ENCODE measurements around the gene TMCC1. TPM values are rescaled to one million over a fixed set of nuclear protein-coding genes. Genes with fewer than 3 reads are reported as not detected.

The TMCC1 gene
- total RNA-seq, 4 donors from 2014 or later: 4.1 to 21.8 (median 14.5) TPM

DNA sequence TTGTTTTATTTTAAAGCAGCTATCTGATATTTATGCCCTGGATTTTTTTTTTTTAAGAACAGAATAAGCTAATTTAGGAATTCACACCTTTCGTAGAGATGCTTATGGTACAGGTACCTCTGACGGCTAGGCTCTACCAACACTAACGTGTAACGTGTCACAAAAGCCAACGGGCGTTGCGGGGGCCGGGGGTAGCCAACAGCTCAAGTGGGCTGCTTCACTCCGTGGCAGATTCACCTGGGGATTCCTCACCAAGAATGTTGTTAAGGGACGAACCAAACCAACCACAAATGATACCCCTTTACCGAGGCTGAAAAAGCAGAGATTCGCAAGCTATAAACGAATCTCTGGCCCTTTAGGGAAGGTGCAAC lies 1.0 kb downstream of the TMCC1 start:
- peak overlapping the region; percentile 72 to 96 (median 84) for H3K4me3 ChIP-seq
- H3K36me3 ChIP-seq: no peaks in the 10 kb centered on the region
- H3K27ac ChIP-seq: peak overlapping the region; percentile 92 to 98 (median 94)
- in situ Hi-C loops (cut with MboI; ENCODE audit: low pct_ligation_motif_present in 1 of 4, low pct_unique_long_range_greater_than_20kb in 1 of 4, low sequenced_read_pairs in 3 of 4): no loop called here
- no peak for TF ChIP-seq POLR2A (IDR thresholded peaks at IDR 0.05)
- TF ChIP-seq, protein P1, sequence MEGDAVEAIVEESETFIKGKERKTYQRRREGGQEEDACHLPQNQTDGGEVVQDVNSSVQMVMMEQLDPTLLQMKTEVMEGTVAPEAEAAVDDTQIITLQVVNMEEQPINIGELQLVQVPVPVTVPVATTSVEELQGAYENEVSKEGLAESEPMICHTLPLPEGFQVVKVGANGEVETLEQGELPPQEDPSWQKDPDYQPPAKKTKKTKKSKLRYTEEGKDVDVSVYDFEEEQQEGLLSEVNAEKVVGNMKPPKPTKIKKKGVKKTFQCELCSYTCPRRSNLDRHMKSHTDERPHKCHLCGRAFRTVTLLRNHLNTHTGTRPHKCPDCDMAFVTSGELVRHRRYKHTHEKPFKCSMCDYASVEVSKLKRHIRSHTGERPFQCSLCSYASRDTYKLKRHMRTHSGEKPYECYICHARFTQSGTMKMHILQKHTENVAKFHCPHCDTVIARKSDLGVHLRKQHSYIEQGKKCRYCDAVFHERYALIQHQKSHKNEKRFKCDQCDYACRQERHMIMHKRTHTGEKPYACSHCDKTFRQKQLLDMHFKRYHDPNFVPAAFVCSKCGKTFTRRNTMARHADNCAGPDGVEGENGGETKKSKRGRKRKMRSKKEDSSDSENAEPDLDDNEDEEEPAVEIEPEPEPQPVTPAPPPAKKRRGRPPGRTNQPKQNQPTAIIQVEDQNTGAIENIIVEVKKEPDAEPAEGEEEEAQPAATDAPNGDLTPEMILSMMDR (IDR thresholded peaks at IDR 0.05): no peak
- TF ChIP-seq EP300 (IDR thresholded peaks at IDR 0.05; ENCODE audit: low read depth): no peak
- no peak for TF ChIP-seq POLR2AphosphoS5 (IDR thresholded peaks at IDR 0.05)
- WGBS, 2 donors (ENCODE audit: low coverage in 1 of 2): 5 to 17% methylated on average over 2 to 13 of the region's 13 CpGs
- H3K4me1 ChIP-seq: peaks cover 21 to 37% (median 31%) of the 10 kb centered on the region in 4 donors
- H3K9me3 ChIP-seq: no peaks in the 10 kb centered on the region
- DNase-seq: no peak
- intact Hi-C loops (cut with DNase I; ENCODE audit: low total_unique reads): no loop called here
- no peaks in the 10 kb centered on the region for H3K27me3 ChIP-seq

DNA sequence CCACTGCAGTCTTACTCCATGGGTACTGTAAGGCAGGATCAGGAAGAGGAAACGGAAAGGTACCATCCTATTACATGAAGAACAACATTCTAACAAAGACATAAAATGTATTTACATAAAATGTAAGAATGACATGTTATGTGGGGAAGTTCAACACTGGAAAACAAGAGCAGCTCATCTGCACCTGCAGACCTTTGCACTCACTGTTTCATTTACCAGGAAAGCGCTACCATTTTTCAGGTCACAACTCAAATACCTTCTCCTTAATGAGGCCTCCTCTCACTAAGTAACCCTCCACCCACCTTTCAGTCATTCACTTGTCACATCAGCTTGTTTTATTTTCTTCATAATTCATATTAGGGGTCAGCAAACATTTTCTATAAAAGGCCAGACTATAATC lies 2.6 kb downstream of the TMCC1 start:
- H3K36me3 ChIP-seq: no peaks in the 10 kb centered on the region
- intact Hi-C loops (cut with DNase I; ENCODE audit: low total_unique reads) (no loop called here), in situ Hi-C loops (cut with MboI; ENCODE audit: low pct_ligation_motif_present in 1 of 4, low pct_unique_long_range_greater_than_20kb in 1 of 4, low sequenced_read_pairs in 3 of 4) (no loop called here)
- no peak for DNase-seq
- peaks cover 21 to 37% (median 31%) of the 10 kb centered on the region in 4 donors for H3K4me1 ChIP-seq
- 68 to 73% methylated on average over 2 of the region's 2 CpGs for WGBS, 2 donors (ENCODE audit: low coverage in 1 of 2)
- no peak for TF ChIP-seq EP300 (IDR thresholded peaks at IDR 0.05; ENCODE audit: low read depth)
- H3K27me3 ChIP-seq: no peaks in the 10 kb centered on the region
- no peaks in the 10 kb centered on the region for H3K9me3 ChIP-seq
- no peak overlapping the region for H3K4me3 ChIP-seq
- H3K27ac ChIP-seq: peak overlapping the region; percentile 45 to 98 (median 54)

DNA sequence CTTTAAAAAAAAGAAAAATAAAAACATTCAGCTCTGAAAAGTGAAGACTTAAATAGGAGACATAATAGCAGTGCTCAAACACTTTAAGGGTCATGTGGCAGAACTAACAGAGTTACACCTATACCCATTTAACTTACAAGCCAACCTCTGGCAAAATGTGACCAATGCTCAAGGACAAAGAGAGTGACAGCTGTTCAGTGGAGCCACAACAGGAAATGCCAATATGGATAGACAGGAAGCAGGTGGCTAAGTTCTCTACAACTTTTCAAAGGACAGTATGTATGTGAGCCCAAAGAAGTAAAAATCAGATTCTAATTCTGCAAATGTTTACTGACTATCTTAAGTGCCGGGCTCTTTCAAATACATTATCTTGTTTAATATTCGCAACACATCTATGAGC lies 3.4 kb downstream of the TMCC1 start:
- no peaks in the 10 kb centered on the region for H3K9me3 ChIP-seq
- intact Hi-C loops (cut with DNase I; ENCODE audit: low total_unique reads) (no loop called here), in situ Hi-C loops (cut with MboI; ENCODE audit: low pct_ligation_motif_present in 1 of 4, low pct_unique_long_range_greater_than_20kb in 1 of 4, low sequenced_read_pairs in 3 of 4) (no loop called here)
- H3K4me3 ChIP-seq: no peak overlapping the region
- no peaks in the 10 kb centered on the region for H3K27me3 ChIP-seq
- WGBS, 2 donors (ENCODE audit: low coverage in 1 of 2): 82% methylated on average over 2 of the region's 2 CpGs; no CpG with 5 or more reads in 1 of the 2 donors
- DNase-seq: no peak
- no peak for TF ChIP-seq EP300 (IDR thresholded peaks at IDR 0.05; ENCODE audit: low read depth)
- peaks cover 21 to 37% (median 31%) of the 10 kb centered on the region in 4 donors for H3K4me1 ChIP-seq
- peak overlapping the region; percentile 45 to 98 (median 54) for H3K27ac ChIP-seq
- no peaks in the 10 kb centered on the region for H3K36me3 ChIP-seq

DNA sequence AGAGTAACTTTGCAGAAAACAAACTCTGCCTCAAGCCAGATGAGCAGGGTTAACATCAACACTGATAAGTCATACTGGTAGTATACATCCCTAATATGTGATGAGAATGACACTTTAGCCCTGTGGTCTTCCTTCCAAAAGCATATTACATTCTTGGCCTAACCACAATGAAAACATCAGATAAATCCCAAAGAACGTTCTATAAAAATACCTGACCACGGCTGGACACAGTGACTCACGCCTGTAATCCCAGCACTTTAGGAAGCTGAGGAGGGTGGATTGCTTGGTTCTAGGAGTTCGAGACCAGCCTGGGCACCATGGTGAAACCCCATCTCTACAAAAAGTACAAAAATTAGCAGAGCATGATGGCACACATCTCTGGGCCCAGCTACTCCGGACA lies 4.7 kb downstream of the TMCC1 start:
- in situ Hi-C loops (cut with MboI; ENCODE audit: low pct_ligation_motif_present in 1 of 4, low pct_unique_long_range_greater_than_20kb in 1 of 4, low sequenced_read_pairs in 3 of 4) (no loop called here), intact Hi-C loops (cut with DNase I; ENCODE audit: low total_unique reads) (no loop called here)
- no peak for DNase-seq
- Histone ChIP-seq H3K27me3 (no peaks in the 10 kb centered on the region), H3K27ac (peak overlapping the region in 1 of 4 donors; percentile 11), H3K4me1 (peaks cover 21 to 29% (median 26%) of the 10 kb centered on the region in 4 donors), H3K4me3 (no peak overlapping the region), H3K9me3 (no peaks in the 10 kb centered on the region), H3K36me3 (no peaks in the 10 kb centered on the region)
- TF ChIP-seq POLR2A (IDR thresholded peaks at IDR 0.05) (no peak), POLR2AphosphoS5 (IDR thresholded peaks at IDR 0.05) (no peak), EP300 (IDR thresholded peaks at IDR 0.05; ENCODE audit: low read depth) (no peak)
- TF ChIP-seq, protein P1 (IDR thresholded peaks at IDR 0.05): no peak
- 55% methylated on average over 5 of the region's 5 CpGs; no CpG with 5 or more reads in 1 of the 2 donors for WGBS, 2 donors (ENCODE audit: low coverage in 1 of 2)

DNA sequence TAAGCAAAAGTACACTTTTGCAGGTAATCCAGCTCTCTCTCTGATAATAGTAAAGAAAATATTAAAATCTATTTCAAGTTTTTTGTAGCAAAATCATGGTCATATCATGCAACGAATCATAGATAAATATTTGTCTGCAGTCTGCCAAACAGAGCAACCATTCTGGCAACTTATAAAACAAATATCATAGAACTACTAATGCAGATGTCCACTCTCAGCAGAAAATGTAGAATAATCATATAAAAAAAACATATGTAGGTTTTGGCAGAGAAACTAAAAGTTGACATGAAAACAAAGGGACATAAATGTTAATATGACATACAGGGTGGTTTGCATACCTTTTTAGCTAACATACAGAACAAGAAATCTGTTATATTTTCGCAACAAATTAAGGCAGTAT lies 12.2 kb downstream of the TMCC1 start:
- 73 to 75% methylated on average over 2 of the region's 2 CpGs for WGBS, 2 donors (ENCODE audit: low coverage in 1 of 2)
- in situ Hi-C loops (cut with MboI; ENCODE audit: low pct_ligation_motif_present in 1 of 4, low pct_unique_long_range_greater_than_20kb in 1 of 4, low sequenced_read_pairs in 3 of 4): no loop called here

More for the DNA sequence above, 12.2 kb downstream of the TMCC1 start:
- intact Hi-C loops (cut with DNase I; ENCODE audit: low total_unique reads): no loop called here
- TF ChIP-seq, protein P1 (IDR thresholded peaks at IDR 0.05): no peak
- TF ChIP-seq POLR2A (IDR thresholded peaks at IDR 0.05) (no peak), POLR2AphosphoS5 (IDR thresholded peaks at IDR 0.05) (no peak), EP300 (IDR thresholded peaks at IDR 0.05; ENCODE audit: low read depth) (no peak)
- Histone ChIP-seq H3K36me3 (peaks cover 0 to 4% (median 0%) of the 10 kb centered on the region in 4 donors), H3K4me1 (peaks cover 0 to 5% (median 0%) of the 10 kb centered on the region in 4 donors), H3K27ac (no peak overlapping the region), H3K4me3 (no peak overlapping the region), H3K9me3 (no peaks in the 10 kb centered on the region), H3K27me3 (no peaks in the 10 kb centered on the region)
- no peak for DNase-seq

Measured in transverse colon (tissue), 4 donors.